ENCODE measurements around the gene SYT3.
"Not testable (repeated sequence)": the region's sequence is repeated elsewhere in the genome, so short reads cannot be mapped to it uniquely, and the experiment has no call there.

Gene SYT3

GRCh38 chr19:50632151-50632835 lies 7.4 kb downstream of the SYT3 start:
- no peak for DNase-seq

GRCh38 chr19:50629801-50630200 lies 9.9 kb downstream of the SYT3 start:
- no peak for DNase-seq

- no peak for DNase-seq
These were observed 10.5 kb downstream of the SYT3 start for GRCh38 chr19:50629194-50629593.

- DNase-seq, result no peak
These were observed 11.1 kb downstream of the SYT3 start for GRCh38 chr19:50628551-50628950.

- no peak for DNase-seq
These were observed 11.5 kb downstream of the SYT3 start for GRCh38 chr19:50628146-50628545.

- no peak for DNase-seq
These were observed 12.9 kb downstream of the SYT3 start for GRCh38 chr19:50626795-50627194.

GRCh38 chr19:50626011-50626410 lies 13.7 kb downstream of the SYT3 start:
- DNase-seq, result no peak

- DNase-seq, result no peak
These were observed 14.6 kb downstream of the SYT3 start for GRCh38 chr19:50624949-50625600.

- not testable (repeated sequence) for DNase-seq
These were observed 19.2 kb downstream of the SYT3 start for GRCh38 chr19:50620394-50620906.

- DNase-seq, result not testable (repeated sequence)
These were observed 20.5 kb downstream of the SYT3 start for GRCh38 chr19:50619184-50619583.

- not testable (repeated sequence) for DNase-seq
These were observed 21.3 kb downstream of the SYT3 start for GRCh38 chr19:50618379-50618778.

- DNase-seq, result not testable (repeated sequence)
These were observed 26.9 kb downstream of the SYT3 start for GRCh38 chr19:50612504-50613404.

GRCh38 chr19:50607874-50608785 lies 31.6 kb downstream of the SYT3 start:
- no peak for DNase-seq

GRCh38 chr19:50607388-50607787 lies 32.3 kb downstream of the SYT3 start:
- no peak for DNase-seq

- DNase-seq, result not testable (repeated sequence)
These were observed 33.4 kb downstream of the SYT3 start for GRCh38 chr19:50606059-50606836.

- not testable (repeated sequence) for DNase-seq
These were observed 35.2 kb downstream of the SYT3 start for GRCh38 chr19:50604264-50605073.

- DNase-seq, result no peak
These were observed 36.7 kb downstream of the SYT3 start for GRCh38 chr19:50602935-50603334.

GRCh38 chr19:50602496-50602895 lies 37.2 kb downstream of the SYT3 start:
- no peak for DNase-seq

- DNase-seq, result no peak
These were observed 37.6 kb downstream of the SYT3 start for GRCh38 chr19:50602089-50602422.

- no peak for DNase-seq
These were observed 38.1 kb downstream of the SYT3 start for GRCh38 chr19:50601407-50602088.

Measured in NCI-H1092 treated with DMSO at 0.1 percent for 48 hours (cell line).